H1 (cell line): ENCODE measurements around the gene GOLGA1. TPM values are rescaled to one million over a fixed set of nuclear protein-coding genes. Genes with fewer than 3 reads are reported as not detected.

Experiments
- CTCF ChIA-PET: fragments of 300-600 bp; sonication (Branson Sonifier 250); formaldehyde crosslinking; loops from one replicate; lab custom pipeline; 2021; ENCODE audit not compliant: partially characterized antibody; lab: Charles Lee
- POLR2A ChIA-PET: fragments of 300-600 bp; sonication (Branson Sonifier 250); formaldehyde crosslinking; loops from one replicate; lab custom pipeline; 2021; ENCODE audit warnings: inconsistent platforms; ENCODE audit not compliant: partially characterized antibody; lab: Charles Lee
- DNase-seq, 2 experiments: peaks; one replicate each; pipeline versions ENCODE4 v3.0.0 to v3.0.0-alpha.2; 2010 to 2022; ENCODE audit warnings: low spot score in 2 of 2, low read depth in 1 of 2, mixed read lengths in 1 of 2
- FAIRE-seq: peaks from 2 replicates; lab custom pipeline; 2011; peaks lifted over from hg19 to GRCh38; lab: Jason Lieb, UNC
- H2AFZ ChIP-seq: 2 replicates; pipeline ENCODE4 v1.8.1; 2012; ENCODE audit warnings: low read length, inconsistent platforms
- H2AK5ac ChIP-seq: 2 replicates; pipeline ENCODE4 v1.6.1; 2013; ENCODE audit warnings: low read depth, low read length
- H2BK120ac ChIP-seq: replicated peaks from 2 replicates; pipeline ENCODE3; 2013; ENCODE audit warnings: low read depth, low read length, inconsistent platforms
- H2BK12ac ChIP-seq: 2 replicates; pipeline ENCODE4 v1.6.1; 2013; ENCODE audit warnings: low read depth, low read length
- H2BK15ac ChIP-seq: 2 replicates; pipeline ENCODE4 v1.6.1; 2013; ENCODE audit warnings: low read length
- H2BK20ac ChIP-seq: 2 replicates; pipeline ENCODE4 v1.6.1; 2013; ENCODE audit warnings: low read length
- H2BK5ac ChIP-seq: 2 replicates; pipeline ENCODE4 v1.6.1; 2013; ENCODE audit warnings: low read depth, low read length
- H3K14ac ChIP-seq: 2 replicates; pipeline ENCODE4 v1.6.1; 2013; ENCODE audit warnings: inconsistent platforms; ENCODE audit not compliant: insufficient read length
- H3K18ac ChIP-seq: 2 replicates; pipeline ENCODE4 v1.6.1; 2013; ENCODE audit warnings: low read length; ENCODE audit errors: extremely low read depth
- H3K23ac ChIP-seq: 2 replicates; pipeline ENCODE4 v1.6.1; 2013; ENCODE audit warnings: inconsistent platforms; ENCODE audit not compliant: insufficient read length
- H3K23me2 ChIP-seq: 2 replicates; pipeline ENCODE4 v1.6.1; 2013; ENCODE audit warnings: low read depth, low read length
- H3K27ac ChIP-seq: 2 replicates; pipeline ENCODE4 v1.6.1; 2011; ENCODE audit warnings: low read depth, low read length, inconsistent platforms
- H3K27me3 ChIP-seq, 4 experiments: replicated peaks in 1 of 4; 1 replicate in 1 of 4; 2 replicates in 3 of 4; pipeline versions ENCODE4 v1.6.1 to v1.8.1; 2011 to 2013; ENCODE audit warnings: low read length in 3 of 4, mild to moderate bottlenecking in 3 of 4, inconsistent platforms in 2 of 4, mixed read lengths in 2 of 4, moderate library complexity in 1 of 4; ENCODE audit not compliant: control insufficient read depth in 3 of 4, insufficient read depth in 3 of 4; ENCODE audit errors: extremely low read depth in 1 of 4
- H3K36me3 ChIP-seq, 4 experiments: 2 replicates each; pipeline versions ENCODE4 v1.6.1 to v1.8.1; 2011 to 2013; ENCODE audit warnings: mild to moderate bottlenecking in 4 of 4, low read length in 3 of 4, moderate library complexity in 2 of 4, control low read depth in 1 of 4, inconsistent platforms in 1 of 4; ENCODE audit not compliant: insufficient read depth in 4 of 4, control insufficient read depth in 2 of 4
- H3K4ac ChIP-seq: replicated peaks from 2 replicates; pipeline ENCODE3; 2013; ENCODE audit warnings: low read length, low read depth, mixed read lengths, inconsistent platforms; ENCODE audit not compliant: insufficient read length
- H3K4me1 ChIP-seq, 4 experiments: replicated peaks in 1 of 4; 1 replicate in 1 of 4; 2 replicates in 3 of 4; pipeline versions ENCODE4 v1.6.1 to v1.8.1; 2011 to 2013; ENCODE audit warnings: low read length in 3 of 4, inconsistent platforms in 2 of 4, mixed read lengths in 1 of 4; ENCODE audit not compliant: insufficient read depth in 4 of 4, control insufficient read depth in 3 of 4
- H3K4me2 ChIP-seq, 2 experiments: 2 replicates each; pipeline versions ENCODE4 v1.6.1 to v1.8.1; 2011 to 2013; ENCODE audit warnings: low read depth in 2 of 2, low read length in 2 of 2, control low read depth in 1 of 2, inconsistent platforms in 1 of 2, mild to moderate bottlenecking in 1 of 2; ENCODE audit not compliant: insufficient read depth in 1 of 2
- H3K4me3 ChIP-seq, 4 experiments: fragments of 200-600, 300-600 bp in 1 of 4; sonication (generic), shearing (Covaris generic), sonication (Bioruptor Twin) in 1 of 4; 2 replicates each; pipeline versions ENCODE4 v1.5.1 to v1.8.1; 2011 to 2016; ENCODE audit warnings: low read length in 4 of 4, low read depth in 3 of 4, control low read depth in 2 of 4, inconsistent platforms in 2 of 4, mild to moderate bottlenecking in 2 of 4, mixed read lengths in 1 of 4, moderate library complexity in 1 of 4; ENCODE audit not compliant: insufficient read depth in 2 of 4; ENCODE audit errors: extremely low read depth in 1 of 4
- H3K56ac ChIP-seq: replicated peaks from 2 replicates; pipeline ENCODE3; 2013; ENCODE audit warnings: low read depth, mild to moderate bottlenecking, mixed read lengths, low read length, inconsistent platforms; ENCODE audit not compliant: insufficient read length
- H3K79me1 ChIP-seq: 2 replicates; pipeline ENCODE4 v1.6.1; 2013; ENCODE audit warnings: low read depth, low read length, control low read depth
- H3K79me2 ChIP-seq, 2 experiments: 2 replicates each; pipeline versions ENCODE4 v1.6.1 to v1.8.1; 2012 to 2013; ENCODE audit warnings: low read length in 2 of 2, mild to moderate bottlenecking in 2 of 2, inconsistent platforms in 1 of 2; ENCODE audit not compliant: insufficient read depth in 2 of 2, control insufficient read depth in 1 of 2
- H3K9ac ChIP-seq, 4 experiments: replicated peaks in 1 of 4; 1 replicate in 1 of 4; 2 replicates in 3 of 4; pipeline versions ENCODE4 v1.6.1 to v1.8.1; 2011 to 2013; ENCODE audit warnings: low read depth in 3 of 4, low read length in 3 of 4, control low read depth in 2 of 4, mild to moderate bottlenecking in 2 of 4, moderate library complexity in 2 of 4, inconsistent platforms in 1 of 4; ENCODE audit errors: extremely low read depth in 1 of 4
- H3K9me3 ChIP-seq, 2 experiments: 2 replicates each; pipeline versions ENCODE4 v1.6.1 to v1.8.1; 2012 to 2013; ENCODE audit warnings: mild to moderate bottlenecking in 2 of 2, moderate library complexity in 2 of 2, control low read depth in 1 of 2, inconsistent platforms in 1 of 2, low read depth in 1 of 2, low read length in 1 of 2, mixed read lengths in 1 of 2; ENCODE audit not compliant: insufficient read depth in 2 of 2
- H4K20me1 ChIP-seq, 2 experiments: replicated peaks in 1 of 2; 2 replicates each; pipeline versions ENCODE3 to v1.8.1; 2011 to 2013; ENCODE audit warnings: inconsistent platforms in 2 of 2, low read length in 2 of 2, mild to moderate bottlenecking in 1 of 2; ENCODE audit not compliant: insufficient read depth in 2 of 2, control insufficient read depth in 1 of 2
- H4K5ac ChIP-seq: 2 replicates; pipeline ENCODE4 v1.6.1; 2013; ENCODE audit warnings: low read length, low read depth, mixed read lengths, inconsistent platforms; ENCODE audit not compliant: insufficient read length
- H4K8ac ChIP-seq: 2 replicates; pipeline ENCODE4 v1.8.0; 2013; ENCODE audit warnings: mild to moderate bottlenecking, moderate library complexity, low read length, inconsistent platforms; ENCODE audit not compliant: insufficient read depth; ENCODE audit errors: extremely low read depth
- H4K91ac ChIP-seq: replicated peaks from 2 replicates; pipeline ENCODE3; 2013; ENCODE audit warnings: low read length, mixed read lengths, inconsistent platforms; ENCODE audit not compliant: insufficient read length
- CHD2 ChIP-seq: IDR thresholded peaks from 2 replicates; pipeline ENCODE4 v1.6.1; 2012; ENCODE audit warnings: low read length, improper control_type of control experiment
- CTBP2 ChIP-seq: IDR thresholded peaks from 2 replicates; pipeline ENCODE4 v1.7.0; 2011; ENCODE audit warnings: borderline replicate concordance, mild to moderate bottlenecking, moderate library complexity, mixed read lengths, low read length; ENCODE audit not compliant: insufficient read depth, insufficient read length
- EP300 ChIP-seq, 2 experiments: IDR thresholded peaks; 1 replicate in 1 of 2; 2 replicates in 1 of 2; pipeline ENCODE4 v1.6.1; 2011 to 2012; ENCODE audit warnings: low read depth in 2 of 2, low read length in 2 of 2, mild to moderate bottlenecking in 2 of 2, borderline replicate concordance in 1 of 2, inconsistent platforms in 1 of 2, moderate library complexity in 1 of 2
- EZH2 ChIP-seq: fragments of 200-600 bp; sonication (generic); IDR thresholded peaks from 2 replicates; pipeline ENCODE4 v1.7.1; 2012; ENCODE audit warnings: low read depth, mild to moderate bottlenecking, moderate library complexity, low read length, inconsistent platforms; ENCODE audit not compliant: severe bottlenecking
- GTF2F1 ChIP-seq: IDR thresholded peaks from 2 replicates; pipeline ENCODE4 v1.6.1; 2012; ENCODE audit warnings: low read depth, low read length, improper control_type of control experiment, borderline replicate concordance
- HDAC2 ChIP-seq, 2 experiments: fragments of 300-600 bp in 1 of 2; sonication (generic) in 1 of 2; IDR thresholded peaks; 2 replicates each; pipeline ENCODE4 v1.6.1; 2011 to 2012; ENCODE audit warnings: low read depth in 2 of 2, low read length in 2 of 2, mild to moderate bottlenecking in 2 of 2, moderate library complexity in 2 of 2, borderline replicate concordance in 1 of 2, inconsistent platforms in 1 of 2
- JUND ChIP-seq: IDR thresholded peaks from 2 replicates; pipeline ENCODE4 v1.6.1; 2011; ENCODE audit warnings: mild to moderate bottlenecking, improper control_type of control experiment, low read length
- NRF1 ChIP-seq: IDR thresholded peaks from 2 replicates; pipeline ENCODE4 v1.6.1; 2011; ENCODE audit warnings: mild to moderate bottlenecking, low read depth, low read length, improper control_type of control experiment
- POU5F1 ChIP-seq: IDR thresholded peaks from 2 replicates; pipeline ENCODE4 v1.6.1; 2011; ENCODE audit warnings: low read depth, mild to moderate bottlenecking, low read length, moderate library complexity
- SAP30 ChIP-seq: fragments of 300-600 bp; sonication (generic); IDR thresholded peaks from 2 replicates; pipeline ENCODE4 v1.7.1; 2012; ENCODE audit warnings: low read length, moderate library complexity, mild to moderate bottlenecking, inconsistent platforms; ENCODE audit not compliant: insufficient read depth, insufficient replicate concordance
- TAF7 ChIP-seq: optimal IDR thresholded peaks from 2 replicates; pipeline ENCODE3; 2011; ENCODE audit warnings: low read depth, mild to moderate bottlenecking, inconsistent platforms, low read length, moderate library complexity, borderline replicate concordance
- ZNF274 ChIP-seq: IDR thresholded peaks from 2 replicates; pipeline ENCODE4 v1.7.0; 2012; ENCODE audit warnings: low read length, borderline replicate concordance; ENCODE audit errors: extremely low read depth
- WGBS, 2 experiments: shearing (Covaris generic) in 1 of 2; methylation state at CpG; one replicate each; pipeline versions ENCODE4 v1.1.6 to v1.1.7; 2013 to 2015; ENCODE audit warnings: low lambda C conversion rate in 2 of 2, mixed read lengths in 2 of 2, inconsistent platforms in 1 of 2, low coverage in 1 of 2, missing lambda C conversion rate in 1 of 2; ENCODE audit not compliant: insufficient replicate concordance in 2 of 2, insufficient coverage in 1 of 2, insufficient read length in 1 of 2; ENCODE audit errors: extremely low coverage in 1 of 2, missing lambda C conversion rate in 1 of 2; 5-methylcytosine and 5-hydroxymethylcytosine counted together
- polyA plus RNA-seq, 7 experiments: library from polyadenylated mRNA; depleted of rRNA in 3 of 7; stranded (reverse) in 5 of 7; unstranded in 2 of 7; fragments of >200 nt in 5 of 7; fragments of 200-250 nt in 2 of 7; gene quantifications; 1 replicate in 5 of 7; 2 replicates in 1 of 7; 4 replicates in 1 of 7; pipeline versions ENCODE4 v1.2.1 to v1.2.3, GENCODE V29; 2011 to 2013; ENCODE audit warnings: missing spikeins in 2 of 7, mixed read lengths in 2 of 7
- total RNA-seq: library from RNA; stranded (reverse); fragmentation: NEBNext Ultra II Directional; extraction: Animal tissue kit (Norgen Biotek cat#: 25700); gene quantifications from 2 replicates; pipeline ENCODE4 v1.2.1, GENCODE V29; 2021

GOLGA1 gene
- total and polyA plus RNA-seq, 2 of the 8 experiments (the other 6 are each of a cell fraction or from before 2014, with no cell fraction given), result 4.8 to 6.5 TPM

DNA sequence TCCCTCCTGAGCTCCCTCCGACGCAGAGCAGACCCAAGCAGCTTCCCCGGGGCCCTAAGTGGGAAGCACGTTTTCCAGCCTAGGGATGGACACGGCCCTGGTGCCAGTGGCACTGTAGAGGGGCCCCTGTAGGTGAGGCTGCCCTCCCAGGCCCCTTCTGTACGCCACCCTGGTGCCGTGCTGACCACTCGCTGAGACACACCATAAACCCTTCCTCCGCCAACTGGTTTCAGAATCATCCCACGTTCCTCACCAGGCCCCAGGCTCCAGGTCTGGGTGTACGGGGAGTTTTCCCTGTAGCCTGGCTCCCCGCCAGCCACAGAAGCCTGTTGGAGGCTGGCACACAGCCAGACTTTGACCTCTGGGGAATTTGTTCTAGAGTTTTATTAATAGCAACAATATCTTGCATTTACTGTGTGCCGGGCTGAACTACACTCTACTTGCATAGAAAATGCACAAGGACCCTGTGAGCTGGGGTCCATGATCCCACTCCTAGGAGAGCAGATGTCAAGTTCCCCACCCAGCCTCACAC lies 105.8 kb downstream of the GOLGA1 start:
- FAIRE-seq, result no peak
- Histone ChIP-seq H3K79me2 (no peaks in the 10 kb centered on the region), H3K27ac (no peak overlapping the region), H3K4me1 (peaks cover 0 to 5% (median 3%) of the 10 kb centered on the region in 4 experiments; a peak in 4 of 7 replicates), H2AK5ac (no peak overlapping the region), H3K18ac (no peak overlapping the region), H3K27me3 (no peaks in the 10 kb centered on the region), H4K91ac (no peak overlapping the region), H3K4ac (no peak overlapping the region), H3K4me2 (no peak overlapping the region), H3K23me2 (no peaks in the 10 kb centered on the region), H2AFZ (no peak overlapping the region), H3K4me3 (no peak overlapping the region), H3K14ac (no peak overlapping the region), H4K8ac (no peak overlapping the region), H4K5ac (no peak overlapping the region), H3K79me1 (no peaks in the 10 kb centered on the region), H2BK120ac (no peak overlapping the region), H3K9ac (no peak overlapping the region), H3K9me3 (no peaks in the 10 kb centered on the region), H4K20me1 (no peaks in the 10 kb centered on the region), H2BK5ac (no peak overlapping the region), H2BK20ac (no peak overlapping the region), H3K23ac (no peak overlapping the region), H2BK15ac (no peak overlapping the region), H3K36me3 (no peaks in the 10 kb centered on the region), H3K56ac (no peak overlapping the region), H2BK12ac (no peak overlapping the region)
- ChIA-PET POLR2A (interaction anchor here (1.0 to 2.5 kb wide), 2 partner anchors 18 to 26 kb away, joined by 4 to 8 read pairs; partner anchors contain the start of genes ARPC5L and RPL35), CTCF (interaction anchor here (0.7 to 65.2 kb wide), 7 partner anchors 13 to 58 kb away, joined by 3 to 1529 read pairs (median 5); partner anchors contain the start of genes ARPC5L, NR6A1, OLFML2A and RPL35)
- 85% methylated on average over 13 of the region's 13 CpGs; no CpG with 5 or more reads in 1 of the 2 experiments for WGBS, 2 experiments
- DNase-seq, result no peak
- no peak for TF ChIP-seq TAF7
- TF ChIP-seq CHD2, result no peak
- no peak for TF ChIP-seq EZH2
- TF ChIP-seq NRF1, result no peak
- TF ChIP-seq JUND, result no peak
- TF ChIP-seq ZNF274, result no peak
- no peak for TF ChIP-seq HDAC2 (IDR thresholded peaks at IDR 0.05; ENCODE audit: borderline replicate concordance in 1 of 2, low read depth in 2 of 2, low read length in 2 of 2)
- no peak for TF ChIP-seq GTF2F1
- TF ChIP-seq CTBP2, result no peak
- no peak for TF ChIP-seq EP300 (IDR thresholded peaks at IDR 0.05; ENCODE audit: borderline replicate concordance in 1 of 2, low read depth in 2 of 2, low read length in 2 of 2)
- no peak for TF ChIP-seq SAP30
- no peak for TF ChIP-seq POU5F1
